Measurements from ENCODE around the gene SEMA4G.

Gene SEMA4G

DNA sequence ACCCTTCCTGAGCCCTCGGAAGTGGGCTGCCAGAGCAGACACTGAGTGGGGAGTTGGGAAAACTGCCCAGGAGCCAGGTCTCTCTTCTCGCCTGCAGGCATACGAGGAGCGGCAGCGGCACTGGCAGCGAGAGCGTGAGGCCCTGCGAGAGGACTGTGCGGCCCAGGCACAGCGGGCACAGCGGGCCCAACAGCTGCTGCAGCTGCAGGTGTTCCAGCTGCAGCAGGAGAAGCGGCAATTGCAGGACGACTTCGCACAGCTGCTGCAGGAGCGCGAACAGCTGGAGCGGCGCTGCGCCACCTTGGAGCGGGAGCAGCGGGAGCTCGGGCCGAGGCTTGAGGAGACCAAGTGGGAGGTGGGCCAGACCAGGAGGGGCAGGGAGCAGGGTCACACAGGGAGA, 36.1 kb downstream of the SEMA4G start:
- H3K4me3 ChIP-seq (ENCODE audit: low read depth, low read length): no peak overlapping the region
- in situ Hi-C loops (cut with HindIII; ENCODE audit: low pct_ligation_motif_present, low sequenced_read_pairs): no loop called here
- peaks cover 38% of the 10 kb centered on the region for H3K36me3 ChIP-seq (replicated peaks)
- TF ChIP-seq, protein P1, sequence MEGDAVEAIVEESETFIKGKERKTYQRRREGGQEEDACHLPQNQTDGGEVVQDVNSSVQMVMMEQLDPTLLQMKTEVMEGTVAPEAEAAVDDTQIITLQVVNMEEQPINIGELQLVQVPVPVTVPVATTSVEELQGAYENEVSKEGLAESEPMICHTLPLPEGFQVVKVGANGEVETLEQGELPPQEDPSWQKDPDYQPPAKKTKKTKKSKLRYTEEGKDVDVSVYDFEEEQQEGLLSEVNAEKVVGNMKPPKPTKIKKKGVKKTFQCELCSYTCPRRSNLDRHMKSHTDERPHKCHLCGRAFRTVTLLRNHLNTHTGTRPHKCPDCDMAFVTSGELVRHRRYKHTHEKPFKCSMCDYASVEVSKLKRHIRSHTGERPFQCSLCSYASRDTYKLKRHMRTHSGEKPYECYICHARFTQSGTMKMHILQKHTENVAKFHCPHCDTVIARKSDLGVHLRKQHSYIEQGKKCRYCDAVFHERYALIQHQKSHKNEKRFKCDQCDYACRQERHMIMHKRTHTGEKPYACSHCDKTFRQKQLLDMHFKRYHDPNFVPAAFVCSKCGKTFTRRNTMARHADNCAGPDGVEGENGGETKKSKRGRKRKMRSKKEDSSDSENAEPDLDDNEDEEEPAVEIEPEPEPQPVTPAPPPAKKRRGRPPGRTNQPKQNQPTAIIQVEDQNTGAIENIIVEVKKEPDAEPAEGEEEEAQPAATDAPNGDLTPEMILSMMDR (IDR thresholded peaks at IDR 0.05; ENCODE audit: low read depth, low read length, missing control alignments): no peak
- no peak overlapping the region for H3K27ac ChIP-seq
- DNase-seq: no peak
- no peaks in the 10 kb centered on the region for H3K27me3 ChIP-seq (replicated peaks)

DNA sequence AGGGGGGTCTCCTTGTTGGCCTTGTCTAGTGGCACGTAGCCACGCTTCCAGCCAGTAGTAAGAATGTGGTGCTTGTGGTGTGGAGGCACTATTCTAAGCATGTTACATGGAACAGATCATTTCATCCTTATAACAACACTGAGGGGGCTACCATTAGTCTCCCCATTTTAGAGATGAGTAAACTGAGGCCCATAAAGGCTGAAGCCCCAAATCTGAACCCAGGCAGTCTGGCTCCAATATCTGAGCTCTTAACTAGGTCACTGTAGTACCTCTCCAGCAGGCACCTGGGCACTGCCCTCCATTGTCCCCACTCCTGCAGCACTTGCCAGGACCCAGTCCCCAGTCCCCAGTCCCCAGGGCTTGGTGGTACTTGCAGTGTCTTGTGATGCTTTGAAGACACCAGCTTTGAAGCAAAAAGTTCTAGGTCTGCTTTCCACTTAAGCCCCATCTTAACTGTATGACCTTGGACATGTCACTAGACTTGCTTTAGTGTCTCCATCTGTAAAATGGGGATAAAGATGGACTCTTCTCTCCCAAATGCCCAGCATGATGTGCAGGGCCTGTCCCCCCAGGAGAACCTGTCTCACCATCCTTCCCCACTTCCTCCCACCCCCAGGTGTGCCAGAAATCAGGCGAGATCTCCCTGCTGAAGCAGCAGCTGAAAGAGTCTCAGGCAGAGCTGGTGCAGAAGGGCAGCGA, 36.7 kb downstream of the SEMA4G start:
- Histone ChIP-seq H3K27ac (no peak overlapping the region), H3K27me3 (replicated peaks) (no peaks in the 10 kb centered on the region), H3K4me3 (ENCODE audit: low read depth, low read length) (no peak overlapping the region), H3K36me3 (replicated peaks) (peaks cover 38% of the 10 kb centered on the region)
- TF ChIP-seq, protein P1 (IDR thresholded peaks at IDR 0.05; ENCODE audit: low read depth, low read length, missing control alignments): no peak
- DNase-seq: no peak
- in situ Hi-C loops (cut with HindIII; ENCODE audit: low pct_ligation_motif_present, low sequenced_read_pairs): no loop called here

DNA sequence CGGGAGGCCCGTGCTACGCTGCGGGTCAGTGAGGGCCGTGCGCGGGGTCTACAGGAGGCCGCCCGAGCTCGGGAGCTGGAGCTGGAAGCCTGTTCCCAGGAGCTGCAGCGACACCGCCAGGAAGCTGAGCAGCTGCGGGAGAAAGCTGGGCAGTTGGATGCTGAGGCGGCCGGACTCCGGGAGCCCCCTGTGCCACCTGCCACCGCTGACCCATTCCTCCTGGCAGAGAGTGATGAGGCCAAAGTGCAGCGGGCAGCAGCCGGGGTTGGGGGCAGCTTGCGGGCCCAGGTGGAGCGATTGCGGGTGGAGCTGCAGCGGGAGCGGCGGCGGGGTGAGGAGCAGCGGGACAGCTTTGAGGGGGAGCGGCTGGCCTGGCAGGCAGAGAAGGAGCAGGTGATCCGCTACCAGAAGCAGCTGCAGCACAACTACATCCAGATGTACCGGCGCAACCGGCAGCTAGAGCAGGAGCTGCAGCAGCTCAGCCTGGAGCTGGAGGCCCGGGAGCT, 37.3 kb downstream of the SEMA4G start:
- no peak for DNase-seq
- no peak overlapping the region for H3K27ac ChIP-seq
- TF ChIP-seq, protein P1 (IDR thresholded peaks at IDR 0.05; ENCODE audit: low read depth, low read length, missing control alignments): no peak
- in situ Hi-C loops (cut with HindIII; ENCODE audit: low pct_ligation_motif_present, low sequenced_read_pairs): no loop called here
- H3K27me3 ChIP-seq (replicated peaks): no peaks in the 10 kb centered on the region
- H3K36me3 ChIP-seq (replicated peaks): peaks cover 38% of the 10 kb centered on the region
- H3K4me3 ChIP-seq (ENCODE audit: low read depth, low read length): no peak overlapping the region

DNA sequence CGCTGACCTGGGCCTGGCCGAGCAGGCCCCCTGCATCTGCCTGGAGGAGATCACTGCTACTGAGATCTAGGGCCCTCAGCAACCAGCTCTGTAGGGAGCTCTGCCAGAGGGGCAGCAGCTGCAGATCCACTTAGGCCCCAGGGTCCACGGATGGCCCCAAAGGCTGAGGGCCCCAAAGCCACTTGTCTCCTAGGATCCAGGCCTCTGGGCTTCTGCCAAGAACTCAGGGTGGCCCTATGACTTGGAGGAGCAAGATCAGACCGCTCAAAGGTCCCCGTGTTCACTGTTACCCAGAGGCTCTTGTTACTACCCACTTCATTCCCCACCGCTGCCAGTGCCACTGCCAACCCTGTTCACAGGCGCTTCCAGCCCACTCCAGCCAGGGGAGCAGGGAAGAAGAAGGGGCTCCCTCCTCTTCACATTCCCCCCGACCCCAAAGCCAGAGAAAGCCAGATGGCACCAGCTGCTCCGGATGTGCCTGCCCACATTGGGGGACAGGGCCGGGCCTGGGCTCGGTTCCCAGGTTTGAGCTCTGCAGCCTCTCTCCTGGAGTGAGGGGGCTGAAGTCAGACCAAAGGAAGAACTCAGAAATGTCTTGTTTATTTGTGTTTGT, 37.9 kb downstream of the SEMA4G start:
- TF ChIP-seq, protein P1 (IDR thresholded peaks at IDR 0.05; ENCODE audit: low read depth, low read length, missing control alignments): no peak
- H3K4me3 ChIP-seq (ENCODE audit: low read depth, low read length): no peak overlapping the region
- no peaks in the 10 kb centered on the region for H3K27me3 ChIP-seq (replicated peaks)
- in situ Hi-C loops (cut with HindIII; ENCODE audit: low pct_ligation_motif_present, low sequenced_read_pairs): no loop called here
- H3K36me3 ChIP-seq (replicated peaks): peaks cover 38% of the 10 kb centered on the region
- H3K27ac ChIP-seq: no peak overlapping the region
- DNase-seq: no peak

DNA sequence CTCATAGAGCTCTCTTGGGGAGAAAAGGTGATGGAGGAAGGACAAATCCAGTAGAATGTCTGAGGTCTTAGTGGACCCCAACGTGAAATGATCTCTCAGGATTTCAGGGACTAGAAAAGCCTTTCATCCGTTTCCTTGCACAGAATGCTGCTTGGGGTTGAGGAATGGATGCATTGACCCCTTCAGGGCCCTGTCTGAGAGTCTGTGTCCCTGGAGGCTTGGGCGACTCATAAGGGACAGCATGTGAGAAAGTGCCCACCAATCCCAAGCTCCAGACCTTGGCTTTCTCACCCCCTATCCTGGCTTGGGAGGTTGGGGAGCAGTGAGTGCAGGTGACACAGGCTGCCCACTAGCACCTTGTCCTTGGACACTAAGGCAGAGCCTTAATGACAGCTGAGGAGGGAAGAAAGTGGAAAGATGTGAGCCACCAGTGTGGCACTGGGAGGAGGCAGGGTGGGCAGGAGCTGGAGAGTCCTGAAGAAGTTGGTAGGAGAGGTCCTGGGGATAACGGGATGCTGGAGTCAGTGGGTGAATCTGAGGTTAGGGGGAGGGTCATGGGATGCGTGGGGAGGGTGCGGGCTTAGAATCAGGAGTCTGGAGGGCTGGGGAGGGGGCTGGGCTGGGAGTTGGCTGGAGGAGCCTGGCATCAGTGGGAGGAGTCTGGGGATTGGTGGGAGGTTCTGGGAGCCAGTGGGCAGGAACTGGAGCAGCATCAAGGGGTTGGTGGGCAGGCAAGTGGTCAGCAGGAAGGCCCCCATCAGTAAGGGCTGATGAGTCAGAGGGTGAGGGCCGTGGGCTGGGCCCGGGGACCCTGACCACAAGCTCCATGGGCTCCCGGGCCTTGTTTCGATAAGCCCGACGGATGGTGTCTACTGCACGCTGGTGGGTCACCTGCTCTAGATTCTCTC, 38.9 kb downstream of the SEMA4G start:
- TF ChIP-seq, protein P1 (IDR thresholded peaks at IDR 0.05; ENCODE audit: low read depth, low read length, missing control alignments): no peak
- in situ Hi-C loops (cut with HindIII; ENCODE audit: low pct_ligation_motif_present, low sequenced_read_pairs): no loop called here
- H3K27ac ChIP-seq: no peak overlapping the region

More for the DNA sequence above, 38.9 kb downstream of the SEMA4G start:
- H3K27me3 ChIP-seq (replicated peaks): no peaks in the 10 kb centered on the region
- no peak for DNase-seq
- peaks cover 34% of the 10 kb centered on the region for H3K36me3 ChIP-seq (replicated peaks)
- no peak overlapping the region for H3K4me3 ChIP-seq (ENCODE audit: low read depth, low read length)
